Measurements from ENCODE around the gene STK17A. TPM values are rescaled to one million over a fixed set of nuclear protein-coding genes. Genes with fewer than 3 reads are reported as not detected.

STK17A gene
- 10 to 100 TPM; 14.6 to 31.5 (median 27.3) TPM for total RNA-seq

DNA sequence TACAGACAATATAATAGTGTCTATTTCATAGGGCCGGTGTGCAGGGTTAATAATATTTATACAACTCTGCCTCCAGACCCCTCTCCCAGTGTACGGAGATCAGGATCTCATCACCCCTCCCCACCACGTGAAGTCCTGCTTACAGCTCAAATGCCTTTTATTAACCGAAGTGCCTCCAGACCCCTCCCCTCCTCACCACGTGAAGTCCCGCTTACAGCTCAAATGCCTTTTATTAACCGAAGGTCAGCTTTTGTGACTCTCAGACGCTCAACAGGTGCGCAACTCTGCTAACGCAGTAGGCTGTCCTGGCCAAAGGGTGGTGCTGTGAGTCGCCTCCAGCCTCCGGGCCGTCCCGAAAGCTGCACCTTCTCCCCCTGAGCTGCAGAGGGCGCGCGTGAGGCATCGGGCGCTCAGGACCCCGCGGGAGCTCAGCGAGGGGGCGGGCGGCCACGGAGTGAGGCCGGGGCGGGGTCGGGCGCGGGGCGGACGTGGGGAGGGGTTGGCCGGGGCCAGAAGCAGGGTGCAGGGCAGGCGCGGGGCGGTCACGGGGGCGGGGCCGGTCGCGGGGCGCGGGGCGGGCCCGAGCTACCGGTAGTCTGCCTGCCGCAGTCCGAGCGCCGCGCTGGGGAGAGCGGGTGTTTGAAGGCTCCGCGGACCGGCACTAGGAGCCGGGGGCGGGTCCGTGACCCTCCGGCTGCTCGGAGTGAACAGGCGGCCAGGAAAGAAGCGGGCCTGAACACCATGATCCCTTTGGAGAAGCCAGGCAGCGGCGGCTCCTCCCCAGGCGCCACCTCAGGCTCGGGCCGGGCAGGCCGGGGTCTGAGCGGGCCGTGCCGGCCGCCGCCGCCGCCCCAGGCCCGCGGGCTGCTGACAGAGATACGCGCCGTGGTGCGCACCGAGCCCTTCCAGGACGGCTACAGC is at the start of gene STK17A:
STK17A (plus strand) TSS at position 606 of the 921 bp plus-strand sequence; CDS start at position 742, 136 bp downstream.
- Histone ChIP-seq H3K9me3 (no peaks in the 10 kb centered on the region), H3K4me1 (peaks cover 0 to 31% (median 15%) of the 10 kb centered on the region in 3 donors), H3K4me3 (peak within 1 kb of the TSS; percentile 80 to 94), H3K27ac (peak within 1 kb of the TSS; percentile 79 to 96 (median 94)), H3K36me3 (no peaks in the 10 kb centered on the region), H3K27me3 (no peaks in the 10 kb centered on the region)
- TF ChIP-seq POLR2A (IDR thresholded peaks at IDR 0.05) (peak; percentile 76 to 84), POLR2AphosphoS5 (IDR thresholded peaks at IDR 0.05) (peak; percentile 80), EP300 (IDR thresholded peaks at IDR 0.05) (no peak)
- TF ChIP-seq, protein P1, sequence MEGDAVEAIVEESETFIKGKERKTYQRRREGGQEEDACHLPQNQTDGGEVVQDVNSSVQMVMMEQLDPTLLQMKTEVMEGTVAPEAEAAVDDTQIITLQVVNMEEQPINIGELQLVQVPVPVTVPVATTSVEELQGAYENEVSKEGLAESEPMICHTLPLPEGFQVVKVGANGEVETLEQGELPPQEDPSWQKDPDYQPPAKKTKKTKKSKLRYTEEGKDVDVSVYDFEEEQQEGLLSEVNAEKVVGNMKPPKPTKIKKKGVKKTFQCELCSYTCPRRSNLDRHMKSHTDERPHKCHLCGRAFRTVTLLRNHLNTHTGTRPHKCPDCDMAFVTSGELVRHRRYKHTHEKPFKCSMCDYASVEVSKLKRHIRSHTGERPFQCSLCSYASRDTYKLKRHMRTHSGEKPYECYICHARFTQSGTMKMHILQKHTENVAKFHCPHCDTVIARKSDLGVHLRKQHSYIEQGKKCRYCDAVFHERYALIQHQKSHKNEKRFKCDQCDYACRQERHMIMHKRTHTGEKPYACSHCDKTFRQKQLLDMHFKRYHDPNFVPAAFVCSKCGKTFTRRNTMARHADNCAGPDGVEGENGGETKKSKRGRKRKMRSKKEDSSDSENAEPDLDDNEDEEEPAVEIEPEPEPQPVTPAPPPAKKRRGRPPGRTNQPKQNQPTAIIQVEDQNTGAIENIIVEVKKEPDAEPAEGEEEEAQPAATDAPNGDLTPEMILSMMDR (IDR thresholded peaks at IDR 0.05), result peak; percentile 98 to 100 (median 100)
- 0 to 3% methylated on average over 6 to 7 of the region's 83 CpGs for WGBS, 2 donors (ENCODE audit: low coverage in 1 of 2)
- peak; percentile 94 for ATAC-seq

DNA sequence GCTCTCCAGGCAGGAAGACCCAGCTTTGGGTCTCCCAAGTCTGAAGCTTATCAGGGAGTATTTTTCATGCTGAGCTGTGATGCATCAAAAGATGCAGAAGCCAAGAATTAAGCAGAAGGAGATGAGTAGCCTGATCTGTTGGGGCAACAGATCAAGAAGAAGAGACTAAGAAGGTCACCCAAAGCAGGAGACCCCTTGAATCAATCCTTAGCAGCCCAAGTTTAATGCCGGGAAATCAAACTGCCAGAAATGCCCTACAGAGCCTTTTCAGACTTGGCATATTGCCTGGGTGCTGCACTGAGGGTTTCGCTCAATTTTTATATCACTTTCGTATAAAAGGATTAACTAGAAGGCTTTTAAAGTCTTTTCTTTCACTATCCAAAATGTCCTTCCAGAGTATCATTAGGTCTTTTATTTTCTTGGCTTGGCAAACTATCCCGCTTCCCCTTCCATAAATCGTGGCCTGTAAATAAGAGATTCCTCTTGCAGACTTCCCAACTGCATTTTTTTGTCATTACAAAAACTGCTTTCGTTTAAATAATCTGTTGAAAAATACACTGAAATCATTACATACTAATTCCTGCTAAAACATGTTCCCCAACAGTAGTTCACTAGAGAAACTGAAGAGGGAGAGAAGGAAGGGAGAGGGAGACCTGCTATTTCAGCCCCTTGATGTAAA is 49.0 kb upstream of the STK17A start:
- 21 to 22% methylated on average over 6 of the region's 6 CpGs for WGBS, 2 donors (ENCODE audit: low coverage in 1 of 2)
- H3K4me1 ChIP-seq, result peaks cover 0 to 10% (median 0%) of the 10 kb centered on the region in 3 donors
- H3K36me3 ChIP-seq, result no peaks in the 10 kb centered on the region
- no peak overlapping the region for H3K4me3 ChIP-seq
- ATAC-seq, result no peak
- H3K27ac ChIP-seq, result no peak overlapping the region
- H3K27me3 ChIP-seq, result no peaks in the 10 kb centered on the region
- TF ChIP-seq, protein P1 (IDR thresholded peaks at IDR 0.05), result no peak
- TF ChIP-seq EP300 (IDR thresholded peaks at IDR 0.05), result no peak
- no peak for TF ChIP-seq POLR2AphosphoS5 (IDR thresholded peaks at IDR 0.05)
- TF ChIP-seq POLR2A (IDR thresholded peaks at IDR 0.05), result no peak
- no peaks in the 10 kb centered on the region for H3K9me3 ChIP-seq

DNA sequence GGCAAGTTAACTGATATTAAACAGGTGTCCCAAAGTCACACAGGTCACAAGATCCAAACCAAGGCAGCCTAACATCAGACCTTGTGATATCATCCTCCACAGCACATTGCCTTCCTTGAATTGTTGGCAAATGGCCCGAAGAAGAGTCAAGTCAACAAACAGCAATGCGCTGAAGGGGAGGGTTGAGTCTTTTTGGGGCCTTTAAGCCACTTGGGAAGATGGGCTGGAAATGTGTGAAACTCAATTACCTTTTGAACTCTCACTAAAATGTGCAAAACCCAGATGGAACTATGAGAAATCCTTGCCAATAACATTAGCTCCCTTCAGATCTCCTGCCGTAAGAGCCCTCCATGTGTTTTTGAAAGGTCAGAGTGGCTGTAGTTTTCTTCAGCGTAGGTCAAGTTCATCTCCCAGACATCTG is 47.9 kb upstream of the STK17A start:
- H3K9me3 ChIP-seq, result no peaks in the 10 kb centered on the region
- TF ChIP-seq EP300 (IDR thresholded peaks at IDR 0.05) (no peak), POLR2A (IDR thresholded peaks at IDR 0.05) (no peak), POLR2AphosphoS5 (IDR thresholded peaks at IDR 0.05) (no peak)
- TF ChIP-seq, protein P1 (IDR thresholded peaks at IDR 0.05), result no peak
- peak; percentile 27 for ATAC-seq
- H3K4me3 ChIP-seq, result no peak overlapping the region
- H3K27me3 ChIP-seq, result no peaks in the 10 kb centered on the region
- 88% methylated on average over 4 of the region's 4 CpGs; no CpG with 5 or more reads in 1 of the 2 donors for WGBS, 2 donors (ENCODE audit: low coverage in 1 of 2)
- no peaks in the 10 kb centered on the region for H3K36me3 ChIP-seq
- H3K27ac ChIP-seq, result no peak overlapping the region
- peaks cover 0 to 10% (median 0%) of the 10 kb centered on the region in 3 donors for H3K4me1 ChIP-seq

DNA sequence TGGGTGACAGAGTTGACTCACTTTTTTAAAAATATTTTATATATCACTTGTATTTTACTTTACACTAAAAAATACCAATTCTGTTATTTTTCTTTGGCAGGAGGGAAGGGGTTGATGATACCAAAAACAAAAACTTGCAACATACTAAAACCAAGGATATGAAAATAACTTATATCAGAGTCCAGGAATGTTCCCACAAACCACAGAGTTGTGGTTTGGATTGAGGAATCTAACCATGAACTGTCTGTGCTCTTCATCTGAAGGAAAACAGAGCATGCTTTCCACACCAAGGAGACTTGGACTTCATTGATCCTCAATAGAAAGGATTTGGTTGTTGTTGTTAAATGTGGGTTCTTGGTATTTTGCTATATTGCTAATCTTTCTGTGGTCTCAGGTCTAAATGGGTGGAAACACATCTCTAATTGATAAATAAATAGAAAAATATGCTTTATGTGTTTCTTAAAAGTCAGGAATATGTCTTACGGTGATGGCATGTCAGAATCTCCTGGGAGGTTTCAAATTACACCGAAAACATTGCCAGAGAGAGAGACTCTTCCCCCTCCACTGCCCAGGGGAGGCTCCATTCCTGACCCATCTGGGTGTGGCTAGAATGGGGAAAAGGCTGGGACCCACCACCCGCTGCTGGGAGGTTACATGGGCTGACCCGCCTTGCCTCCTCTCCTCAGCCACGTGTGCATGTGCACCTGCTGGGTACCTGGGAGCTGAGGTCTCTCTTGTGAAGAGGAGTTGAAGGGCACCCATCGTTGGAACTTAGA is 46.9 kb upstream of the STK17A start:
- TF ChIP-seq POLR2A (IDR thresholded peaks at IDR 0.05) (no peak), EP300 (IDR thresholded peaks at IDR 0.05) (no peak), POLR2AphosphoS5 (IDR thresholded peaks at IDR 0.05) (no peak)
- TF ChIP-seq, protein P1 (IDR thresholded peaks at IDR 0.05), result no peak
- Histone ChIP-seq H3K36me3 (no peaks in the 10 kb centered on the region), H3K27me3 (no peaks in the 10 kb centered on the region), H3K9me3 (no peaks in the 10 kb centered on the region), H3K4me1 (peaks cover 0 to 10% (median 0%) of the 10 kb centered on the region in 3 donors), H3K27ac (no peak overlapping the region), H3K4me3 (no peak overlapping the region)
- WGBS, 2 donors (ENCODE audit: low coverage in 1 of 2), result 60 to 100% methylated on average over 1 of the region's 6 CpGs
- ATAC-seq, result no peak

Measured in gastroesophageal sphincter (tissue), 4 donors.